Calu3 (cell line): Measurements from ENCODE around the gene MAP3K1. TPM values are rescaled to one million over a fixed set of nuclear protein-coding genes. Genes with fewer than 3 reads are reported as not detected.

Source experiments
- Bru-seq: library from RNA; stranded (reverse); fragments of 400-500 nt; gene quantifications from one replicate; lab custom pipeline; 2021; lab: Mats Ljungman, UMichigan
- BruChase-seq, 2 experiments: library from RNA; stranded (reverse); fragments of 400-500 nt; gene quantifications; one replicate each; lab custom pipeline; 2021; lab: Mats Ljungman, UMichigan
- BruUV-seq: library from RNA; stranded (reverse); fragments of 400-500 nt; replicated peaks from 2 replicates; lab custom pipeline; 2021; lab: Mats Ljungman, UMichigan
- CTCF ChIA-PET: fragments of 300-600 bp; sonication (Branson Sonifier 250); formaldehyde crosslinking; loops from one replicate; lab custom pipeline; 2022; ENCODE audit warnings: antibody characterized with exemption; lab: Charles Lee
- DNase-seq: peaks from one replicate; pipeline ENCODE4 v3.0.0; 2022
- H3K27ac Mint-ChIP-seq: one replicate; pipeline ENCODE4 v1.8.0; 2022; ENCODE audit warnings: mixed read lengths; ENCODE audit not compliant: unreplicated experiment
- H3K27me3 Mint-ChIP-seq: one replicate; pipeline ENCODE4 v1.8.0; 2022; ENCODE audit warnings: mixed read lengths; ENCODE audit not compliant: unreplicated experiment
- H3K36me3 Mint-ChIP-seq: one replicate; pipeline ENCODE4 v1.8.0; 2022; ENCODE audit warnings: mild to moderate bottlenecking, moderate library complexity, mixed read lengths; ENCODE audit not compliant: insufficient read depth, unreplicated experiment
- H3K4me1 Mint-ChIP-seq: one replicate; pipeline ENCODE4 v1.8.0; 2022; ENCODE audit warnings: mild to moderate bottlenecking, low read depth, mixed read lengths; ENCODE audit not compliant: unreplicated experiment
- H3K4me3 Mint-ChIP-seq: one replicate; pipeline ENCODE4 v1.8.0; 2022; ENCODE audit warnings: mild to moderate bottlenecking, low read depth, moderate library complexity, mixed read lengths; ENCODE audit not compliant: unreplicated experiment
- H3K9me3 Mint-ChIP-seq: one replicate; pipeline ENCODE4 v1.8.0; 2022; ENCODE audit warnings: low read depth, mixed read lengths; ENCODE audit not compliant: unreplicated experiment
- CTCF ChIP-seq: fragments of 200-600 bp; IDR thresholded peaks from one replicate; pipeline ENCODE4 v1.8.0; 2022; ENCODE audit warnings: antibody characterized with exemption; ENCODE audit not compliant: unreplicated experiment
- intact Hi-C: fragments of 100-400 bp; cut with micrococcal nuclease; formaldehyde crosslinking; loops from one replicate; pipeline ENCODE4 v1.10.0; 2022; ENCODE audit not compliant: unreplicated experiment
- long read RNA-seq: library from polyadenylated mRNA; stranded (forward); transcript quantifications from one replicate; pipeline ENCODE4 v2.0.0, GENCODE V29; 2022
- total RNA-seq: library from RNA; stranded (reverse); gene quantifications from 2 replicates; pipeline ENCODE4 v1.2.3, GENCODE V29; 2022

The MAP3K1 gene
- 32.9 and 33.1 TPM in 2 replicates for total RNA-seq
- Bru-seq, nascent RNA, result percentile 94 among the genes with signal in this experiment
- percentile 83 among the genes with signal in this experiment for BruChase-seq, experiment 1, labeled RNA remaining after a 6-hour chase
- BruChase-seq, experiment 2, labeled RNA remaining after a 2-hour chase, result percentile 91 among the genes with signal in this experiment
- long read RNA-seq, full-length matches to known transcripts, result 3 of 7 reads
- long read RNA-seq, partial matches to known transcripts, result 4 of 7 reads
- long read RNA-seq, other reads (novel, unspliced or antisense), result 0 of 7 reads

- peak within 1 kb of the TSS; percentile 94 for H3K4me3 Mint-ChIP-seq
- CTCF ChIA-PET, result interaction anchor here (1.2 kb wide), 2 partner anchors 178 to 544 kb away, joined by 3 read pairs; no protein-coding TSS in a partner anchor
- peaks cover 10% of the 10 kb centered on the region for H3K4me1 Mint-ChIP-seq
- intact Hi-C loops, result loop anchor here (5.0 kb wide), 1 partner anchor 458 kb away; no protein-coding TSS in a partner anchor
- BruUV-seq, result no TSS peak
- peak within 1 kb of the TSS; percentile 72 for H3K27ac Mint-ChIP-seq
- no peaks in the 10 kb centered on the region for H3K9me3 Mint-ChIP-seq
- peaks cover 49% of the 10 kb centered on the region for H3K36me3 Mint-ChIP-seq
- TF ChIP-seq CTCF, result no peak
- DNase-seq, result peak; percentile 92
- H3K27me3 Mint-ChIP-seq, result no peaks in the 10 kb centered on the region
Measured at GRCh38 chr5:56814963-56815657, at the start of gene MAP3K1. Gene MAP3K1 (plus strand): TSS chr5:56815549. CDS start chr5:56815574, 25 bp downstream.

DNA sequence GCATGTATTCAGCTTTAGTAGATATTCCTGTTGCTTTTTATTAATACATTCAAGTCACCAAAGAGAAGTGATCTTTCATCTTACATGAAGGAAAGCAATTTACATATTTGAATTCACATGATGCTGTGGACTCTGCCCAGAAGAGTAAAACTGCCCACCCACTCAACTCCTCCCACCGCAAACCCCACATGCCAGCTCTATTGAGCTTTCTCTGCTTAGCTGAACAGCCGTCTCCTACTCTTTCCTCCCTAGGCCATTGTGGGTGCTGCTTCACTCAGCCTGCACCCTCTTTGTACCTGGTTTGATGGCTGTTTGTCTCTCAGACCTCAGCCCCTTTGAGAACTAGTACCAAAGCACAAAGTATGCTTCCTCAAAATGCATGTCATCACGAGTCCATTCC is 48.4 kb upstream of the MAP3K1 start:
- BruUV-seq, result no TSS peak
- no peaks in the 10 kb centered on the region for H3K9me3 Mint-ChIP-seq
- H3K4me3 Mint-ChIP-seq, result no peak overlapping the region
- CTCF ChIA-PET, result no interaction called here
- H3K27ac Mint-ChIP-seq, result no peak overlapping the region
- intact Hi-C loops, result no loop called here
- no peaks in the 10 kb centered on the region for H3K36me3 Mint-ChIP-seq
- DNase-seq, result no peak
- no peaks in the 10 kb centered on the region for H3K27me3 Mint-ChIP-seq
- no peak for TF ChIP-seq CTCF
- H3K4me1 Mint-ChIP-seq, result peaks cover 14% of the 10 kb centered on the region

DNA sequence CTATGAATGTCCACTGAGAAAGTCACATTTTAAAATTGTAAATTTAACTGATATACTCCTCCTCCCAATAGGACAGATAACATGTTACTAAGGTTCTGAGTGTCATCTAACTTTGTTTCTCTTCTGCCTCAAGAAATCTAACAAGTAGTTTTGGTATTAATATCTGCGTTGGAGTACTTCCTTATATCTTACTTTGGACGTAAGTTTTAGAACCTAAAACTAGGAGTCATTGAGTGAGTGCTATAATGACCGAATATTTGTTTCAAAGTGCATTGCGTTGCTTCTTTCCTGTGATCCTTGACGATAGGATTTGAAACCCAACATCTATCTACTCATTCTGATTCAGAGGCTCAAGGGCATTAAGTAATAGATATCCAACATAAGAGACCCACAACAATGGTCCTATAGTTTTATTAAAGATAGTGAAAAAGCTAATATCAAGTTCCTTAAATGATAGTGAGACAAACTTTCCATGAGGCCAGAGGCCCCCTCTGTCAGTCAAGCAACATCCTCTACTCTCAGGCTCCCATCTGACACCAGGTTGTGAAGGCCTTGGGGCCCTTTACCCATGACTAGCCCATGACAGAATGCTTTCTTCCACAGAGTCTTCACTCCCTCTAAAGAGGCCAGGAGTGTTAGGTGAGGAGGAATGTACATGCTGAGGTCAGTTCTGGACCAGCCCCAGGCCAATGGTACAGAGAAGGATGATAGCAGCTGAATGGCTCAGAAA is 45.3 kb upstream of the MAP3K1 start:
- Mint-ChIP-seq H3K4me3 (no peak overlapping the region), H3K9me3 (no peaks in the 10 kb centered on the region), H3K4me1 (no peaks in the 10 kb centered on the region), H3K36me3 (no peaks in the 10 kb centered on the region), H3K27ac (no peak overlapping the region), H3K27me3 (no peaks in the 10 kb centered on the region)
- BruUV-seq, result no TSS peak
- TF ChIP-seq CTCF, result no peak
- DNase-seq, result no peak
- intact Hi-C loops, result no loop called here
- CTCF ChIA-PET, result no interaction called here

- H3K4me1 Mint-ChIP-seq, result no peaks in the 10 kb centered on the region
- H3K27me3 Mint-ChIP-seq, result no peaks in the 10 kb centered on the region
- intact Hi-C loops, result no loop called here
- CTCF ChIA-PET, result interaction anchor here (0.7 kb wide), 1 partner anchor 256 kb away, joined by 3 read pairs; no protein-coding TSS in a partner anchor
- no peak for TF ChIP-seq CTCF
- H3K27ac Mint-ChIP-seq, result no peak overlapping the region
- no peak for DNase-seq
- H3K4me3 Mint-ChIP-seq, result no peak overlapping the region
- no TSS peak for BruUV-seq
- H3K36me3 Mint-ChIP-seq, result no peaks in the 10 kb centered on the region
- H3K9me3 Mint-ChIP-seq, result no peaks in the 10 kb centered on the region
Measured at GRCh38 chr5:56772767-56773166, 42.6 kb upstream of the MAP3K1 start.
